HG03025 (cell line): ENCODE data around the gene ODAD4.
"Not testable (repeated sequence)": the region's sequence is repeated elsewhere in the genome, so short reads cannot be mapped to it uniquely, and the experiment has no call there.

Source experiments
- ATAC-seq: cut with Tn5 transposase; IDR thresholded peaks from one replicate; pipeline ENCODE4 v1.9.1; 2021; ENCODE audit warnings: mild to moderate bottlenecking, moderate library complexity; ENCODE audit not compliant: unreplicated experiment, low FRiP score

Gene ODAD4

DNA sequence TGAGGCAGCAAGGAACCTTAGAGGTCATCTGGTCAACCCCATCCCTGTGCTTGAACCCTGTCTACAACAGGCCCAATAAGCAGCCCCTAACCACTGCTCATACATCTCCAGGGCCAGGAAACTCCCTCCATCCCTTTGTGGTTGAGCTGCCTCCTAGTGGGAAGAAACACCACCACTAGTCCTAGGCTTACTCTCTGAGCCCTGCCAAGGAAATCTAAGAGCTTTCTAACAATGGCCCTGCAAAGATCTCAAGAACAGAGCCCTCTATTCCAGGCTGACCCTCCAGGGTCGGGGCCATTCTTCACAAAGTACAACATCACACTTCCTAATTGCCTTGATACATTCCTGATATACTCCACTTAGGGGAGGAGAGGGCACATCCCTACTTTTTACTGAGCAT lies 17.5 kb upstream of the ODAD4 start:
- no peak for ATAC-seq

DNA sequence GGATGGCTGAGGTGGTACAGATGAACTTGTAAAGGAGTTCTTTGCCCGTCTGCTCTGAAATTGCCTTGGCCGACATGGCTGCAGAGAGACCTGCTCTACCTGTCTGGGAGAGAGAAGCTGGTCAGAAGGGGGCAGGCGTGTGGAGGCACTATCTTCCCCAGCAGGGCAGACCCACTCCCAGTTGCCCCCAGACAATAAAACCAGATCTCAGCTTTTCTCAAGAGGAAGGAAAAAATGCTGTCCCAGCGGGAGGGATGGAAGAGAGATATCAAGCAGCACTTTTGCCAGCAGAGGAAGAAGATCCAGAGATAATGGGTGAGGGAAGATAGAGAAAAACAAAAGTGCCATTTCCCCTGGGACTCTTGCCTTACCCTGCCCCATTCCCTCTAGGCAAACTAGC lies 16.6 kb upstream of the ODAD4 start:
- no peak for ATAC-seq

DNA sequence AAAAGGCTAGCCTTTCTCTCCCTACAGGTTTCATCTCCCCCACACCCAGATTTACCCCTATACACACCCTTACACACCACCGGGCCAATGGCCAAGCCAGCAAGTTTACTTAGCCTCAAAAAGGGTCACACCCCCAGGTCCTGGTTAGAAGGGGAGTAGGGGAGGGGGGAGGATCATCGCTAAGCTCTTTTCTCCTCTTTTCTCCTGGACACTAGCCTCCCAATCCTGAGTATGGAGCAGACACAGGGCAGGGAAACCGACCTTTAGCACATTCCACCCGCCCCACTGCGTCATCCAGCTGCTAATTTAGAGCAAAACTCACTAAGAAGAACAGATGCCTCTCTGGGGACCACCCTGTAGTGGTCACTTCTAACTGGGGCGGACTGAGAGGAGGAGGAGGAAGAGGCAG lies 16.1 kb upstream of the ODAD4 start:
- no peak for ATAC-seq

DNA sequence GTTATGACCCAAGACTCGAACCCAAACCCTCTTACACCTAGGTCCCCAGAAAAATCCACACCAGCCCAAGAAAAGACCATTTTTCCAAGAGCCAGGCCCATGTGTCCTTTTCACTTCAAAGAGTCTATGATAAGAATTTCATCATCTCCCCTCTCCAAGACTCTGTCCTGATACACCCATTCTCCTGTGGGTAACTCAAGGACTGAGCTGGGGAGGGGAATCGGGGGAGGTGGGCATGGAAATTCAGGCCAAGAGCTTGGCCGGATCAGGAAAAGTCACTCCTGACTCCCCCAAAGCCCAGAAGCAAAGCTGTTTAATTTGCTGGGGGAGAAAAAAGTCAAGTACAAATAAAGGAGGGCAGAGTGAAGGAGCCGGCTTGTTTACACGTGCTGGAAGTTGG lies 15.4 kb upstream of the ODAD4 start:
- no peak for ATAC-seq

DNA sequence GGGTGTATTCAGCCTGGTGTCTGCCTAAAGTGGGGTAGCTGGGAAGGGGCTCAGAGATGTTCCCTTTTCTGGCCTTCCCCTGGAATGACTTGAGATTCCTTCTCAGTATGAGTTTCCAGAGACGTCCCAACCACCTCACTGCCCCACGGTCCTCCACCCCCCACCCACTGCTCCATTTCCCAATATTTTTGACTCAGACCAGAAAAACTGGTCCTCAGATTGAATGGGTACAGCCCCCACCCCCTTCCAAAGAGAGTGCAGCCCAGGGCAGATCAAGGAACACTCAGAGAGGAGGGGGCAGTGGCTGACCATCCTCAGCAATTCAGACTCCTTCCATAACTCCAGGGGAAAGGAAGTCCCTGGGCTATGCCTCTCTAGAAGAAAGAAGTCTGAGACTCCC lies 14.9 kb upstream of the ODAD4 start:
- no peak for ATAC-seq

DNA sequence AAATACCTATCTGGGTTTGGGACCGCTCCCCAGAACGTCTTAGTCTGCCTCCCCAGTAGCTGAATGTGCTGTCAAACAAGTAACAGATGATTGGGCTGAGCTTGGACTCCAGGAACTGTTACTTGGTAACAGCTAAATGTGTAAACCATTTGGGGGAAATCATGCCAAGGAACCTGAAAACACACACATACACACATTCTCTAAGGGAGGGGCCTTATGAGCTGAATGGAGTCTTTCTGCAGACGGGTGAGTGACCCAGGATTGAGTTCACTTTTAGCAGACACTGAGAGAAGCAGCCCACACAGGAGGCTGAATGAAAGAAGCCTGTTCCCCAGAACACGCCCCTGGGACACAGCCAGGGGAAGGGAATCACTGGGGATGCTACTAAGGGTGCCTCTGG lies 13.2 kb upstream of the ODAD4 start:
- ATAC-seq = no peak

DNA sequence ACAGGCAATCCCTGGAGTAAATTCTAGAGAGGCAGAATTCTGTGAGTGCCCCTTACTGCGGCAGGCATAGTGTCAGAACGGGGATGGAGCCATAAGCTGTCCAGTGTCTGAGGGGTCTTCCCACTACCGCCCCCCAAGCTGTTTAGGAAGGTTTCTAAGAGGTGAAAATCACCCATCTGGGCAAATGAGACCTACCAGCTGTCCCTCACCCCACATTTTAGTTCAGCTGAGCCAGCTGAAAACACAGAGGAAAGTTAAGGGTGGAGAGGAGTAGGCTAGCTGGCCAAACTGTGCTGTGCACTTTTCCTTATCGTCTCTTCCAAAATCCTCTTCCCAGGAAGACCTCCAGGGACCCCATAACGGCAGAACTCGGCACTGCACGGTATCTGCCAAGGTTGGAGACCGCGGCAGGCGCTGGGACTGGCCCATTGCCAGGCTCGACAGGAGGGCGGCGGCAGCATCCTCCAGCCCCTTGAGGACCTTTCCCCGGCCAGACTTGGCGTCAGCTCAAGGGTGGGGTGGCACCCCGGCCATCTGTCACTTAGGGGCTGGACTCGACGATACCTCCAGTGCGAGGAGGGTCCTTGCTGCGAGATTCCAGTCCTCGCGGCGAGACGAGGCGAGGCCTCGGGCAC lies 12.6 kb upstream of the ODAD4 start:
- peak; percentile 11 for ATAC-seq

DNA sequence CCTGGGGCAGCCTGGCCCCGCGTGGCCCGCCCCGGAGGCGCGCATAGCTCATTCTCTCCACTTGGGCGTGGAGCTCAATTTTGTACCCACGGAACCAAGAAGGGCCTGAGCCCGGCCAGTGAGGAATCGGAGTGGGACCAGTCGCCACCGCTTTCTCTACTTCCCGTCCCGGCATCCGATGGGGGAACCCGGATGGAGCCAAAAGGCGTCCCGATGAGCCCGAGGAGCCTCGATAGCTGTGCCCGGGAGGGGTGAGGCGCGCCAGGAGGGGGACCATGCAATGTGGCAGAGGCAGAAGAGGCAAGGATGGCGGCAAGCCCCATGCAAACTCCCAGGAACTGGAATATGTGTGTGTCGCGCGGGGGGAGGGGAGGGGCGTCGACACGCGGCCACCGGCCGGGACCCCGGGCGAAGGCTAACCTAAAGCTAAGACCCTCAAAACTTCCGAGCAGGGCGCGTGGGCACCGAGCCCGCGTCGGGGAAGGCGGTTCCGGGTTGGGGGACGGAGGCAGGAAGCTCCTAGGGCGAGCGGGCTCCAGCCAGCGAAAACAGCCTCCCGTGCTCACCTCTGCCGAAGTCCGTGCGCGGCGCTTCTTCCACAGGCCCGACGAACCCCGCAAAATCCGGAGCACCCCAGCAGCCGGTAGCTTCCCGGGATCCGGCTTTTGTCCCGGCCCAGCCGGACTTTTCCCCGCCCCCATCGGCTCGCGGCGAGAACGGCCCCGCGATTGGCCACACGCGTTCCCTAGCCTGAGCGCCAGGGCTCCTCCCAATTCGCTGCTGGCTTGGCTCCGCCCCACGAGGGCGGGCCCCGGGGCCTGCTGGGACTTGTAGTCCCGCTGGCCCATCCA lies 11.9 kb upstream of the ODAD4 start, which contains the start of gene ACLY:
TSS of gene ACLY (minus strand) at position 638 of the 851 bp plus-strand sequence. CDS start 5,078 bp downstream, outside the sequence.
- peak; percentile 80 for ATAC-seq

DNA sequence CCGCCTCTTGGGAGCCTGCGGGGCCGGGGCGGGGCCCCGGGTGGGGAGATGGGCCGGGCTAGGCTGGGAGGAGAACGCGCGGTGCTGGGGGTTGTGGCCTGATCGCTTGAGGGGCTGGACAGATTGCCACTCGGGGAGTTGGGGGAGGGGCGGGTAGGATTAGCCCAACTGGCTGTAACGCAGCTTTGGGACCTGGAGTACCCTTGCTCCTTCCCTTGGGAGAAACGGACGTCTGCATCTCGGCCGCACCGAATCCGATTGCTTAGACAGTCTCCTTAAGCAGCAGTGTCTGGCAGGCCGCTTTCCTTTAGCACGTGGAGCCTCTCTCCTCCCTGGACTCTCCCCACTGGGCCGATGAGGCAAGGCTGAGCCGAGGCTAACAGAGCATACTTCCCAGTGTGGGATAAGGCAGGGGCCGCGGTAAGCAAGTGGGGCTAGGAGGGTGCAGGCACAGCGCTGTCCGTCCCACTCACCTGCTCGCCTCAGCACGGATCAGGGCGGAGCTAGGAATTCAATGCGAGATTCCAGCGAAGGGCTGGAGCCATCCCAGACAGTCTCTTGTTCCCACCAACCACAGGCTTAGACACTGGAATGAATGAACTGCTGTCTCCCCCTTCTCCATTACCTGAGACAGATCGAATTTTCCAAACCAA lies 11.1 kb upstream of the ODAD4 start:
- no peak for ATAC-seq

DNA sequence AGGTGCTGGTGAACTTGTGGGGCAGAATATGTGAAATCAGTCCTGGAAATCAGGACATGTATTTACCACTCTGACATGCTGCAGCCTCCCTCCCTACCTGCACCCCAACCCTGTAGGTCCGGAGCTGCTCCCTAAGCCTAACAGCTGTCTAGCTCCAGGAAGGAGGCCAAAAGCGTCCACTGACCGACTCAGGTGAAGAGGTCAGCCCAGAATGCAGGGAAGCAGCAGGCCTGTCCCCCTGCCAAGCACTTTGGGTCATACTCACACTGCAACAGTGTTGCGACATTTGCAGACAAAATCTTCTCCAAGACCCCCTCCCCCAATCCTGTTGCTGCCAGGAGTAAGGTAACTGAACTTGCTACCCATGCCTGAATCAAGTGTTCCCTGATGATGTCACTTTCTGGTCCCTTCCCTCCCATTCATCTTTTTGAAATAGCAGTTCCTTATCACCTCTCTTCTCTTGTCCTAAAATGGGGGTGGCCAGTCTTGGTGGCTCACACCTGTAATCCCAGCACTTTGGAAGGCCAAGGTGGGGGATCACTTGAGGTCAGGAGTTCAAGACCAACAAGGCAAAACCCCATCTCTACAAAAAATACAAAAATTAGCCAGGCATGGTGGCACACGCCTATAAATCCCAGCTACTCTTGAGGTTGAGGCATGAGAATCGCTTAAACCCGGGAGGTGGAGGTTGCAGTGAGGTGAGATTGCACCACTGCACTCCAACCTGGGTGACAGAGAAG lies 10.4 kb upstream of the ODAD4 start:
- ATAC-seq = no peak

DNA sequence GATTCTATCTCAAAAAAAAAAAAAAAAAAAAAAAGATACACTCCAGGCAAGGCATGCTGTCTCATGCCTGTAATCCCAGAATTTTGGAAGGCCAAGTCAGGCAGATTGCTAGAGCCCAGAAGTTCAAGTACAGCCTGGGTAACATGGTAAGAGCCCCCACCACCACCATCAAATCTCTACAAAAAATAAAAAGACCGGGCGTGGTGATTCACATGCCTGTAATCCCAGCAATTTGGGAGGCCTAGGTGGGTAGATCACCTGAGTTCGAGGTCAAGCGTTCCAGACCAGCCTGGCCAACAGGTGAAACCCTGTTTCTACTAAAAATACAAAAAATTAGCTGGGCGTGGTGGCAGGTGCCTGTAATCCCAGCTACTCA lies 9.8 kb upstream of the ODAD4 start:
- no peak for ATAC-seq

DNA sequence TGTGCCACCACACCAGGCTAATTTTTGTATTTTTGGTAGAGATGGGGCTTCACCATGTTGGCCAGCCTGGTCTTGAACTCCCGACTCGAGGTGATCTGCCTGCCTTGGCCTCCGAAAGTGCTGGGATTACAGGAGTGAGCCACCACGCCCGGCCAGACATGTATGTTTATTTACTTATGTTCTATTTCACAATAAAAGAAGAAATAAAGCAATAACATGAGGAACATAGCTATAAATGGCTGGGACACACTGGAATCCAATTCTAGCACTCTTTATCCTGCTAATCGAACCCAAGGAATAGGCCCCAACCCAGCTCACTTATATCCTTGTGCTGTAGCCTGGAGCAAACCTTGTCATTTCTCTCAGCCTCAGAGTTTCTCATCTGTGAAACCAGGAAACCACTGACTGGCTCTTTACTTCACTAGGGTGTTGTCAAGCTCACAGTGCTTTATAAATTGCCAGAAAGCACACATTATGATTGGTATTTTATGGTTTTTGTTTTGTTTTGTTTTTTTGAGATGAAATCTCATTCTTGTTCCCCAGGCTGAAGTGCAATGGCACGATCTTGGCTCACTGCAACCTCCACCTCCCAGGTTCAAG lies 4.3 kb upstream of the ODAD4 start:
- ATAC-seq = no peak

DNA sequence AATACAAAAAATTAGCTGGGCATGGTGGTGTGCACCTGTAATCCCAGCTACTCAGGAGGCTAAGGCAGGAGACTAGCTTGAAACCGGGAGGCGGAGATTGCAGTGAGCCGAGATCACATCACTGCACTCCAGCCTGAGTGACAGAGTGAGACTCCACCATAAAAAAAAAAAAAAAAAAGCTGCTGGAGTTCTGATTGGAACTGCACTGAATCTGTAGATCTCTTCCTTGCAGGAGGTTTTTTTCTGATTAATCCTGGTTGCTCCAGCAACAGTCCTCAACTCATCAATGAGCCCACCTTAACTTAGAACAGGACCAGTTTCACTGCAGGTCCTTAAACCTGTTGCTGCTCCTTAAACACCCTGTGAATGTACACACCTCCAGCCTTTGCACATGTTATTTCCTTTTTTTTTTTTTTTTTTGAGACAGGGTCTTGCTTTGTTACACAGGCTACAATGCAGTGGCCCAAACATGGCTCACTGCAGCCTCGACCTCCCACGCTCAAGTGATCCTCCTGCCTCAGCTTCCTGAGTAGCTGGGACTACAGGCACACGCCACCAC lies 1.6 kb upstream of the ODAD4 start:
- ATAC-seq = no peak

DNA sequence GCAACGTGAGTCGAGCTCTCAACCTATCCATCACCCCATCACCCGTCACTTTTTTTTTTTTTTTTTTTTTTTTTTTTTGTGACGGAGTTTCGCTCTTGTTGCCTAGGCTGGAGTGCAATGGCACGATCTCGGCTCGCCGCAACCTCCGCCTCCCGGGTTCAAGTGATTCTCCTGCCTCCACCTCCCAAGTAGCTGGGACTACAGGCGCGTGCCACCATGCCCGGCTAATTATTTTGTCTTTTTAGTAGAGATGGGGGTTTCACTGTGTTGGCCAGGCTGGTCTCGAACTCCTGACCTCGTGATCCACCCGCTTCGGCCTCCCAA lies 378 bp downstream of the ODAD4 start:
- ATAC-seq = not testable (repeated sequence)

DNA sequence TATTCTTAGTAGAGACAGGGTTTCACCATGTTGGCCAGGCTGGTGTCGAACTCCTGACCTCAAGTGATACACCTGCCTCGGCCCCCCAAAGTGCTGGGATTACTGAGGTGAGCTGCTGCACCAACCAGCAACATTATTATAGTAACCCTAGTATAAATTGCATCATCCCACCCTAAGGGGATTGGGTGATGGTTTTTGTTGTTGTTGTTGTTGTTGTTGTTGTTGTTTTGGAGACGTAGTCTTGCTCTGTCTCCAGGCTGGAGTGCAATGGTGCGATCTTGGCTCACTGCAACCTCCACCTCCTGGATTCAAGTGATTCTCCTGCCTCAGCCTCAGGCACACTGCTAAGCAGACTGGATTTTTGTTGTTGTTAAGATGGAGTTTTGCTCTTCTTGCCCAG lies 1.3 kb downstream of the ODAD4 start:
- not testable (repeated sequence) for ATAC-seq

DNA sequence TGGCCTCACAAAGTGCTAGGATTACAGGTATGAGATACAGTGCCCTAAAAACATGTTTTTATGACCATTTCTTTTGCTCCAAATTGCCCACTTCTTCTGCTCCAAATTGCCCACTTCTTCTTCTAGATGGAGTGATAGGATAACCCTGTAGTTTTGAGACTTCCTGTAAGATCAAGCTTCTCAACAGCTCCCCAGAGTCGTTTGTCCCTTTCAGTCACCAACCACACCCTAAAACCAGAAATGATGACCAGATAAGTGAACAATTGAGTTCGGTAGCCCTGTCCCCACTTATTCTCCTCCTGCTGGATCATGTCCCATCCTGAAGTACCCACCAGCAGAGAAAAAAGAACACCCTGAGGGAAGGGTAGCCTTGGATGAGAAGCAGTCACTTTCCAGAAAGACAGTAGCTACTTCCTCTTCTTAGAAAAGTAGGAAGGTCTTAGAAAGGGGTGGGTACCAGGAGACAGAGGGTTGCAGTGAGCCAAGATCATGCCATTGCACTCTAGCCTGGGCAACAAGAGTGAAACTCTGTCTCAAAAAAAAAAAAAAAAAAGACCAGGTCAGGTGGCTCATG lies 2.5 kb downstream of the ODAD4 start:
- ATAC-seq = no peak

DNA sequence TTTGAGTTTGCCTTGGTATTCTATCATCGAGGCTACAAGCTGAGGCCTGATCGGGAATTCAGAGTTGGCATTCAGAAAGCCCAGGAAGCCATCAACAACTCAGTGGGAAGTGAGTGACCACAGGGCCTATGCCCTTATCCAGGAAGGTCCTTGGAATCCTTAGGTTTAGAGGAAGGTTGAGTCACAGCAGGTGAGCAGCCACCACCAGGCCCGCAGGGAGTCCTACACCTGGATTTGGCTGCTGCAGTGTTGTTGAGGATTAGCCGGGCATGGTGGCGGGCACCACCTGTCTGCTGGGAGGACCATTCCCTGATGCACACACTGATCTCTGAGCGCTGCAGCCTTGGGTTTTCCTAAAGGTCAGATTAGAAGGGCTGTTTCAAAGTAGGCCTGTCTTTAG lies 5.2 kb downstream of the ODAD4 start:
- no peak for ATAC-seq

DNA sequence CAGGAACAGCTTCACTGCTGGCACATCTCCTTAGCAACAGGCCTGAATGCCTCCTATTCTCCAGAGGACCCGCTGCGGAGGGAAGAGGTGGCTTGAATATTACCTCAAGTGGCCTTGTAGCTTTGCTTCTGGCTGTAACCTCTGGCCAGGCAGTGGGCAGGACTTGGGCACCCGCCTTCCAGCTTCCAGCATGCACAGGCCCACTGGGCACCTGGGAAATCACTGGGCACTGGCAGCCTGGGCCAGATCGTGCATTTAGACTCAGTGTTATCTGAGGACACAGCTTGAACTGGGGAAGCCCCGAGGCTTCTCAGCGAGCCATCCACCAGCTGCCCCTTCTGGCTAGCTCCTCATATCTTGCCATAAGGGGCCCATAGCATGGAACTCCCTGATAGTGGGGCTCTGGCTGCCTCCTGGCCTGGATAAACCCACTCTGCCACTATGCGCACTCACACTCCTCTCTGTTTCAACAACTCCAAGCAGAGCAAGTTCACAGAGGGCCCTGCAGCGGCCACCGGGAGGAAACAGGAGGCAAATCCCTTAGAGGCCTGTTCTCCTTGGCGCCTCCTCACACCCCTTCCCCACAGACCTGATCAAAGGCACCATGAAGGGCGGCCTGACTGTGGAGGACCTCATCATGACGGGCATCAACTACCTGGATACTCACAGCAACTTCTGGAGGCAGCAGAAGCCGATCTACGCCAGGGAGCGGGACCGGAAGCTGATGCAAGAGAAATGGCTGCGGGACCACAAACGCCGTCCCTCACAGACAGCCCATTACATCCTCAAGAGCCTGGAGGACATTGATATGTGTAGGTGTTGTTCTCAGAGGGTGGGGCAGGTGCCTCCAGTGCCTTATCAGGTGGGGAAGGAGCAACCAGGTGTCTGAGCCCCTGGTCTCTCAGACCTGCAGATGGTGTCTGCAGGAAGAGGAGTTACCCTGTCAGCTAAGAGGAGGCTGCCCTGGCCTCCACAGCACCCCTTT lies 7.8 kb downstream of the ODAD4 start:
- no peak for ATAC-seq
